HG03135 (cell line): ENCODE measurements around the gene MS4A1.
"Not testable (repeated sequence)": the region's sequence is repeated elsewhere in the genome, so short reads cannot be mapped to it uniquely, and the experiment has no call there.

Experiments used
- ATAC-seq: cut with Tn5 transposase; IDR thresholded peaks from one replicate; pipeline ENCODE4 v1.9.1; 2021; ENCODE audit warnings: mild to moderate bottlenecking, moderate library complexity; ENCODE audit not compliant: unreplicated experiment

MS4A1 gene

GRCh38 chr11:60500276-60500910 is 44.7 kb downstream of the MS4A1 start:
- no peak for ATAC-seq

GRCh38 chr11:60502221-60502775 is 46.7 kb downstream of the MS4A1 start:
- no peak for ATAC-seq

GRCh38 chr11:60504219-60504905 is 48.7 kb downstream of the MS4A1 start:
- no peak for ATAC-seq

- not testable (repeated sequence) for ATAC-seq
Observed at GRCh38 chr11:60509609-60510008, 54.0 kb downstream of the MS4A1 start.

GRCh38 chr11:60510209-60510608 is 54.6 kb downstream of the MS4A1 start:
- ATAC-seq = not testable (repeated sequence)

DNA sequence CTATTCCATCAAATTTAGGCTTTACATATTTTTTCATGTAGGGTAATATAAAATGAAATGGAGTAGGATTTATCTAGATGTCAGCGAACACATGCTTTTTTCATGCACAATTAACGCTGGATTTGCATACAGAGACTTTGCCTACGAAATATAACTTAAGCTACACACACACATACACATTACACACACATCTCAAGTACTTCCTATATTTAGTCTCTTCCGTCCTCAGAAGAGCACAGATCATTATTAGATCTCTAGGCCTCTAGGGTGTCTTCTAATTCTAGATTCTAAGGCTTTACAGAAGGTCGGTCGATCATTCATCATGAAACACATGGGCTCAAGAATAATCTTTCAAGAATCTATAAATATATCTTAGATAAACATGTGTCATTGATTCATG is 55.7 kb downstream of the MS4A1 start:
- no peak for ATAC-seq

DNA sequence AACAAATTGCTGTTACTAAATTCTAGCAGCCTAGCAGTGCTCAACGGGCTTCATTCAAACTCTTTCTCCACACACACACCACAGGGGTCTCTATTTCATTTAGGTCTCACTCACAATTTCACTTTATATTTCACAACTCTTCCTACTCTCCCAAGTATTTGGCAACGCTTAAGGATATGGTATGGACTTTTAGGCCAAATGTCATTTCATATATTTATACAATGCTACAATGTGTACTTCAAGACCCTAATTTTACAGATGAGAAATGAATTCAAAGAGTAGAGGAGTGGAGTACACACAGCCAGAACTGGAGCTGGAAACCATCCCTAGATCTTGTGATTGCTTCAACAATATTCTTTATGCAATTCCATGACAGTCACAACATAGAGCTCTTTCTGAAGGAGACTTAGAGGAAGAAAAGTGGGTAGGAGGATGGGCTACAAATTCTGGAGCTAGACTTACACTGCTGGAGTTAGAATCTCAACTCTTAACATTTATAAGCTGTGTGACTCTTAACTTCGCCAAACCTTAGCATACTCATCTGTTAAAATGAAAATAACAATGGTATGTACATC is 57.1 kb downstream of the MS4A1 start:
- no peak for ATAC-seq

DNA sequence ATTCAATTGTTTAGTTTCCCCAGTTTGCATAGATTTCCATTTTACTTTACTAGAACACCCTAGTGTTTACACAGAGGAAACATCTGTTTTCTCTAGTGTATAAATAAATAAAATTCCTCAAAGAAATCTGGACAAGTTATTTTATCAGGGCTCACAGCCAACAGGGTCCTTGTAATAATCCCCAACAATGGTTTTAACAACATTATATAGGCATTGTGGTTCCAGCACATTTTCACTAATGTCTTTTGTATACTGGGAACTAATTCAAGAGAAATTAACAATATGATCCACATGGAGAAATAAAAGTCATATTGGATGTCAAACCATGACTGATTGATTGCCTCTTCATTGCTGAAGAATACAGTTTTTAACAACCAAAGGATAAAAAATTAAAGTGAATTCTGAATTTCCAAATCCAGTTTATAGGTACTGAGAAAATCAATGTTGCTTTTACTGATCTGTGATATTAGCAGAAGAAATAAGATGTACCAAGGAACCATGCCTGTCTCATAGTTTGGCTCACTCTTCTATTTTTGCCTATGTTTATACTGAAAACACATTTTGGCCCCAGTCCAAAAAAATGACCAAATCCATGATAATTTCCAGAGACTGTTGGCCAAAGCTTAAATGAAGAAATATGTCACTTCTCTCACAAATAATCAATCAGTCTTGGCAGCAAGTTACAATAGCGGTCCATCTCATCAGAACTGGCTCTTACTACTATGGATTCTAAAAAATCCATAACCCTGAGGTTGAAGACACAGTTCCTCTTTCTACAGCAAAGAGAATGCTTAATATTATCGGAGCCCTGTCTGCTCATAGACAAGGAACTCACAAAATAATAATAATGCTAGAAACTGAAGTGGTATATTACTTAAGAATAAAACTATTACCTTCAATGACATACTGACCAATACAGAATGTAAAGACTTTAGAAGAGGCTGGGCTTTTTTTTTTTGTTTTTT is 58.1 kb downstream of the MS4A1 start:
- ATAC-seq = no peak

DNA sequence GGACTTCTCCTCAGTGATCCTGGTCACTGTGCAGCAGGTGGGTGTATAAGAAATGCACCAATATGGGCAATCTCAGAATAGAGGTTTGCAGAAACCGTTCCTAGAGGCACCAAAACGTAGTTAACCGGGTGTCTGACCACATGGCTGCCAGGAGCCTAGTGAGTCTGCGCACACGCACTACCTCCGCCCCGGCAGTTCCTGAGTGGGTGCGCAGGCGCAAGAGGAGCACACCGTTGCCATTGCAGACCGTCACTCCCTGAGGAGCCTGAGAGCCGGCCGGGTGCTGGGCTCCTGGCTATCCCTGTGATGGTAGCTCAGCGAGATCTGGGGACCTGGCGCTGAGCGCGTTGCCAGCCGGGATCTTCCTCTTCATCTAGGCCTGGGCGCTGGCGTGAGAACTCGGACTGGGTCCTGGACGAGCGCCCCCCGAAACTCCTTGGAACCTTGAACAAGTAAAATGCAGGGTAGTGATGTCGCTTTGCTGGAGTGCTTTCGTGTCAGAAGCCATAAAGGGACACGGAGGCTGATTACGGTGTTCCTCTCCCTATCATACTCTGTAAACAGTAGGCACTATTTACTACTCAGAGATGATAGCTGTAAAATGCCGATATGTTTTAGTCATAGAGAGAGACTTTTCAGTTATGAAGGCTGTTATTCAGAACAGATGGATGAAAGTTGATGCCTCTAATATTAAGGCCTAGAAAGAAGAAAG is 59.7 kb downstream of the MS4A1 start, which contains the start of gene MS4A13:
Gene MS4A13 (plus strand): TSS at position 249 of the 712 bp plus-strand sequence. CDS start 2,692 bp downstream, outside the sequence.
- no peak for ATAC-seq
